ENCODE data around the gene FAM20C.

Gene FAM20C

DNA sequence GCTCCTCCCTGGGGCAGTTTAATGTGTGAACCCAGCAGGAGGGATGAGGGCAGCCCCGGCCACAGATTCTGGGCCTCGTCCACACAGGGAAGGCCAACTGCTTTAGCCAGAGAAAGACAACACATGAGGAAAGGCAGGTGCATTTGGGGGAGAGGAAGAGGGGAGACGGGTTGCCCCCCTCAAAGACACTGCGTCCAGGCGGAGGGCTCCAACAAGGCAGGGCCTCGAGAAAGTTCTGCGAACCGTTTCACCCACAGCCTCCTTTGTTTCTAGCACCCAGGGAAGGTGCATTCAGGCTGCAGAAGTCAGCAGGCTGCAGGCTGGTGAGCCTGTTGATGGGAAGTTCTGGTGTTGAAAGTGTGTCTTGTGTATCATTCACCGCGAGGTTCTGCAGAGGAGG lies 107.7 kb downstream of the FAM20C start:
- ChIA-PET POLR2A (no interaction called here), CTCF (no interaction called here)
- no peak overlapping the region for H3K27ac ChIP-seq (ENCODE audit: extremely low read depth, low read depth, low read length)
- H3K4me1 ChIP-seq (ENCODE audit: control insufficient read depth, insufficient read depth, low read length), result no peaks in the 10 kb centered on the region
- H3K4me3 ChIP-seq (ENCODE audit: low read depth, low read length), result no peak overlapping the region
- no peaks in the 10 kb centered on the region for H3K9me3 ChIP-seq (ENCODE audit: control insufficient read depth, insufficient read depth, low read depth, low read length)
- H3K36me3 ChIP-seq (ENCODE audit: control insufficient read depth in 2 of 2, insufficient read depth in 1 of 2, low read length in 2 of 2), result no peaks in the 10 kb centered on the region
- no peak for TF ChIP-seq ZBTB1 (tag by site-specific recombination; IDR thresholded peaks at IDR 0.05)
- TF ChIP-seq, protein P1, sequence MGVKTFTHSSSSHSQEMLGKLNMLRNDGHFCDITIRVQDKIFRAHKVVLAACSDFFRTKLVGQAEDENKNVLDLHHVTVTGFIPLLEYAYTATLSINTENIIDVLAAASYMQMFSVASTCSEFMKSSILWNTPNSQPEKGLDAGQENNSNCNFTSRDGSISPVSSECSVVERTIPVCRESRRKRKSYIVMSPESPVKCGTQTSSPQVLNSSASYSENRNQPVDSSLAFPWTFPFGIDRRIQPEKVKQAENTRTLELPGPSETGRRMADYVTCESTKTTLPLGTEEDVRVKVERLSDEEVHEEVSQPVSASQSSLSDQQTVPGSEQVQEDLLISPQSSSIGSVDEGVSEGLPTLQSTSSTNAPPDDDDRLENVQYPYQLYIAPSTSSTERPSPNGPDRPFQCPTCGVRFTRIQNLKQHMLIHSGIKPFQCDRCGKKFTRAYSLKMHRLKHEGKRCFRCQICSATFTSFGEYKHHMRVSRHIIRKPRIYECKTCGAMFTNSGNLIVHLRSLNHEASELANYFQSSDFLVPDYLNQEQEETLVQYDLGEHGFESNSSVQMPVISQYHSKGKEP (tag by site-specific recombination; IDR thresholded peaks at IDR 0.05), result no peak
- TF ChIP-seq ZNF626 (tag by site-specific recombination; IDR thresholded peaks at IDR 0.05), result no peak
- no peak for TF ChIP-seq ZNF629 (tag by site-specific recombination; IDR thresholded peaks at IDR 0.05)
- no peak for TF ChIP-seq ZNF391 (tag by site-specific recombination; IDR thresholded peaks at IDR 0.05; ENCODE audit: borderline replicate concordance, low read depth)
- TF ChIP-seq TRIM28 (IDR thresholded peaks at IDR 0.05; ENCODE audit: borderline replicate concordance, low read length), result no peak
- no peak for TF ChIP-seq ZFP3 (tag by site-specific recombination; IDR thresholded peaks at IDR 0.05; ENCODE audit: low read depth)
- TF ChIP-seq, protein P2, sequence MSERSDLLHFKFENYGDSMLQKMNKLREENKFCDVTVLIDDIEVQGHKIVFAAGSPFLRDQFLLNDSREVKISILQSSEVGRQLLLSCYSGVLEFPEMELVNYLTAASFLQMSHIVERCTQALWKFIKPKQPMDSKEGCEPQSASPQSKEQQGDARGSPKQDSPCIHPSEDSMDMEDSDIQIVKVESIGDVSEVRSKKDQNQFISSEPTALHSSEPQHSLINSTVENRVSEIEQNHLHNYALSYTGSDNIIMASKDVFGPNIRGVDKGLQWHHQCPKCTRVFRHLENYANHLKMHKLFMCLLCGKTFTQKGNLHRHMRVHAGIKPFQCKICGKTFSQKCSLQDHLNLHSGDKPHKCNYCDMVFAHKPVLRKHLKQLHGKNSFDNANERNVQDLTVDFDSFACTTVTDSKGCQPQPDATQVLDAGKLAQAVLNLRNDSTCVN (tag by site-specific recombination; optimal IDR thresholded peaks at IDR 0.05), result no peak
- TF ChIP-seq, protein P3, sequence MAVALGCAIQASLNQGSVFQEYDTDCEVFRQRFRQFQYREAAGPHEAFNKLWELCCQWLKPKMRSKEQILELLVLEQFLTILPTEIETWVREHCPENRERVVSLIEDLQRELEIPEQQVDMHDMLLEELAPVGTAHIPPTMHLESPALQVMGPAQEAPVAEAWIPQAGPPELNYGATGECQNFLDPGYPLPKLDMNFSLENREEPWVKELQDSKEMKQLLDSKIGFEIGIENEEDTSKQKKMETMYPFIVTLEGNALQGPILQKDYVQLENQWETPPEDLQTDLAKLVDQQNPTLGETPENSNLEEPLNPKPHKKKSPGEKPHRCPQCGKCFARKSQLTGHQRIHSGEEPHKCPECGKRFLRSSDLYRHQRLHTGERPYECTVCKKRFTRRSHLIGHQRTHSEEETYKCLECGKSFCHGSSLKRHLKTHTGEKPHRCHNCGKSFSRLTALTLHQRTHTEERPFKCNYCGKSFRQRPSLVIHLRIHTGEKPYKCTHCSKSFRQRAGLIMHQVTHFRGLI (tag by site-specific recombination; IDR thresholded peaks at IDR 0.05), result no peak
- TF ChIP-seq ZNF677 (tag by site-specific recombination; IDR thresholded peaks at IDR 0.05), result no peak
- no peak for TF ChIP-seq SP2 (tag by site-specific recombination; IDR thresholded peaks at IDR 0.05)
- no peak for TF ChIP-seq ZNF16 (tag by site-specific recombination; IDR thresholded peaks at IDR 0.05; ENCODE audit: low read depth)
- TF ChIP-seq, protein P4, sequence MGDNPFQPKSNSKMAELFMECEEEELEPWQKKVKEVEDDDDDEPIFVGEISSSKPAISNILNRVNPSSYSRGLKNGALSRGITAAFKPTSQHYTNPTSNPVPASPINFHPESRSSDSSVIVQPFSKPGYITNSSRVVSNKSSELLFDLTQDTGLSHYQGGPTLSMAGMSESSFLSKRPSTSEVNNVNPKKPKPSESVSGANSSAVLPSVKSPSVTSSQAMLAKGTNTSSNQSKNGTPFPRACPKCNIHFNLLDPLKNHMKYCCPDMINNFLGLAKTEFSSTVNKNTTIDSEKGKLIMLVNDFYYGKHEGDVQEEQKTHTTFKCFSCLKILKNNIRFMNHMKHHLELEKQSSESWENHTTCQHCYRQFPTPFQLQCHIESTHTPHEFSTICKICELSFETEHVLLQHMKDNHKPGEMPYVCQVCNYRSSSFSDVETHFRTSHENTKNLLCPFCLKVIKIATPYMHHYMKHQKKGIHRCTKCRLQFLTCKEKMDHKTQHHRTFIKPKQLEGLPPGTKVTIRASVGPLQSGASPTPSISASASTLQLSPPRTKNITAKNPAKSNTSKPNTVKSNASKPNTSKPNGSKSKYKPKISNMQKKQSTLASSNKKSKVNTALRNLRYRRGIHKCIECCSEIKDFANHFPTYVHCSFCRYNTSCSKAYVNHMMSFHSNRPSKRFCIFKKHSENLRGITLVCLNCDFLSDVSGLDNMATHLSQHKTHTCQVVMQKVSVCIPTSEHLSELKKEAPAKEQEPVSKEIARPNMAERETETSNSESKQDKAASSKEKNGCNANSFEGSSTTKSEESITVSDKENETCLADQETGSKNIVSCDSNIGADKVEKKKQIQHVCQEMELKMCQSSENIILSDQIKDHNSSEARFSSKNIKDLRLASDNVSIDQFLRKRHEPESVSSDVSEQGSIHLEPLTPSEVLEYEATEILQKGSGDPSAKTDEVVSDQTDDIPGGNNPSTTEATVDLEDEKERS (tag by site-specific recombination; IDR thresholded peaks at IDR 0.05), result no peak
- TF ChIP-seq KLF16 (tag by site-specific recombination; IDR thresholded peaks at IDR 0.05), result no peak
- TF ChIP-seq, protein P5, sequence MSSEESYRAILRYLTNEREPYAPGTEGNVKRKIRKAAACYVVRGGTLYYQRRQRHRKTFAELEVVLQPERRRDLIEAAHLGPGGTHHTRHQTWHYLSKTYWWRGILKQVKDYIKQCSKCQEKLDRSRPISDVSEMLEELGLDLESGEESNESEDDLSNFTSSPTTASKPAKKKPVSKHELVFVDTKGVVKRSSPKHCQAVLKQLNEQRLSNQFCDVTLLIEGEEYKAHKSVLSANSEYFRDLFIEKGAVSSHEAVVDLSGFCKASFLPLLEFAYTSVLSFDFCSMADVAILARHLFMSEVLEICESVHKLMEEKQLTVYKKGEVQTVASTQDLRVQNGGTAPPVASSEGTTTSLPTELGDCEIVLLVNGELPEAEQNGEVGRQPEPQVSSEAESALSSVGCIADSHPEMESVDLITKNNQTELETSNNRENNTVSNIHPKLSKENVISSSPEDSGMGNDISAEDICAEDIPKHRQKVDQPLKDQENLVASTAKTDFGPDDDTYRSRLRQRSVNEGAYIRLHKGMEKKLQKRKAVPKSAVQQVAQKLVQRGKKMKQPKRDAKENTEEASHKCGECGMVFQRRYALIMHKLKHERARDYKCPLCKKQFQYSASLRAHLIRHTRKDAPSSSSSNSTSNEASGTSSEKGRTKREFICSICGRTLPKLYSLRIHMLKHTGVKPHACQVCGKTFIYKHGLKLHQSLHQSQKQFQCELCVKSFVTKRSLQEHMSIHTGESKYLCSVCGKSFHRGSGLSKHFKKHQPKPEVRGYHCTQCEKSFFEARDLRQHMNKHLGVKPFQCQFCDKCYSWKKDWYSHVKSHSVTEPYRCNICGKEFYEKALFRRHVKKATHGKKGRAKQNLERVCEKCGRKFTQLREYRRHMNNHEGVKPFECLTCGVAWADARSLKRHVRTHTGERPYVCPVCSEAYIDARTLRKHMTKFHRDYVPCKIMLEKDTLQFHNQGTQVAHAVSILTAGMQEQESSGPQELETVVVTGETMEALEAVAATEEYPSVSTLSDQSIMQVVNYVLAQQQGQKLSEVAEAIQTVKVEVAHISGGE (tag by site-specific recombination; conservative IDR thresholded peaks at IDR 0.05; ENCODE audit: low read depth), result no peak
- TF ChIP-seq, protein P6, sequence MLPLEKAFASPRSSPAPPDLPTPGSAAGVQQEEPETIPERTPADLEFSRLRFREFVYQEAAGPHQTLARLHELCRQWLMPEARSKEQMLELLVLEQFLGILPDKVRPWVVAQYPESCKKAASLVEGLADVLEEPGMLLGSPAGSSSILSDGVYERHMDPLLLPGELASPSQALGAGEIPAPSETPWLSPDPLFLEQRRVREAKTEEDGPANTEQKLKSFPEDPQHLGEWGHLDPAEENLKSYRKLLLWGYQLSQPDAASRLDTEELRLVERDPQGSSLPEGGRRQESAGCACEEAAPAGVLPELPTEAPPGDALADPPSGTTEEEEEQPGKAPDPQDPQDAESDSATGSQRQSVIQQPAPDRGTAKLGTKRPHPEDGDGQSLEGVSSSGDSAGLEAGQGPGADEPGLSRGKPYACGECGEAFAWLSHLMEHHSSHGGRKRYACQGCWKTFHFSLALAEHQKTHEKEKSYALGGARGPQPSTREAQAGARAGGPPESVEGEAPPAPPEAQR (tag by site-specific recombination; IDR thresholded peaks at IDR 0.05), result no peak
- no peak for TF ChIP-seq TCF7L2 (IDR thresholded peaks at IDR 0.05; ENCODE audit: borderline replicate concordance, low read depth, low read length)
